ENCODE results near the gene GNAL.

Gene GNAL

DNA sequence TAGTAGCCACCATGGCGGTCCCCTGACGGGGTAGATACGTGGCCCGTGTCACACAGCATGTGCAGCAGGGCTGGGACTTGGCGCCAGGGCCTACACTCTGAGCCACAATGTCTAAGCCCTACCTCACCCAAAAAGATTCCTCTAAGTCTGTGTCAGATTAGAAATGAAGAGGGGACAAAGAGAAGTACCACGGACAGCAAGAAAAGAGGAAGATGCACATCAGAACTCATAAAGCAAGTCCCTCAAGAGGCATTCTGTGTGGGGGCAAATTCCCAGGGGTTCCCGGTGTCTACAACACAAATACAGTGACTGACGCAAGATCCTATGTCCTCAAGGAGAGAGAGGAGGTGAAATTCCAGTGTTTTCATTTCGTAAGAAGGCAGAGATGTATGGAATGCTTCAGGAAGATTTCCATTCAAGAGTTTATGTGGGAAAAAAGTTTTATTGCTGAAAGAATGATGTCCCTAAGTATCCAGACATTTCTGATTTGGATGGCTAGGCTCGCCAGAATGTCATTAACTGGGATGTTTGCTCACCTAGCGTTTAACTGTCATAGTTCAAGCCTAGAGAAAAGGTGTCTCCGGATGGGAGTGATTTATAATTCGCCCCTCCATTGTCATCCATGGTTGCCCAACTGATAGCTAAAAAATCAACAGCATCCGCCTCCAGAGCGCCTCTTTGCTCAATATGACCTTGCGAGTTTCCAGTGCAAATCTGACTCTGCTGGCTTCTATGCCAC is 86.5 kb downstream of the GNAL start:
- no peak for DNase-seq

DNA sequence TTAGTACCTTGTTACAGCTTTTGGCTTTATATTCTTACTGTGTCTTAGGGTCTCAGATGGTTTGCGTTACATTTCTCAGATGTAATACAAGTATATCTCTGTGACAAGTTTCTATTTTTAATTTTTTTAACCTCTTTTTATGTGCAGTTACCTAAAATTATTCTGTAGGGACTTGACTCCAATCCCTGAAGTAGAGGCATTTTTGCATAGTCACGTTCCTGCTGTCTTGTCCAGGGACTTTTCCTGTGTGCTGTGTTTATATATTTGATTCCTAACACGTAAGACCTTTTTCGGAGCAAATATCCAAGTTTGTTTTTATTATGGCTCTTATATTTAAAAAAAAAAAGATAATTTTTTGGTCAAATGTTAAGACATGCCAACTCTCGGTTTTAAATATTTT is 91.0 kb downstream of the GNAL start:
- no peak for DNase-seq

DNA sequence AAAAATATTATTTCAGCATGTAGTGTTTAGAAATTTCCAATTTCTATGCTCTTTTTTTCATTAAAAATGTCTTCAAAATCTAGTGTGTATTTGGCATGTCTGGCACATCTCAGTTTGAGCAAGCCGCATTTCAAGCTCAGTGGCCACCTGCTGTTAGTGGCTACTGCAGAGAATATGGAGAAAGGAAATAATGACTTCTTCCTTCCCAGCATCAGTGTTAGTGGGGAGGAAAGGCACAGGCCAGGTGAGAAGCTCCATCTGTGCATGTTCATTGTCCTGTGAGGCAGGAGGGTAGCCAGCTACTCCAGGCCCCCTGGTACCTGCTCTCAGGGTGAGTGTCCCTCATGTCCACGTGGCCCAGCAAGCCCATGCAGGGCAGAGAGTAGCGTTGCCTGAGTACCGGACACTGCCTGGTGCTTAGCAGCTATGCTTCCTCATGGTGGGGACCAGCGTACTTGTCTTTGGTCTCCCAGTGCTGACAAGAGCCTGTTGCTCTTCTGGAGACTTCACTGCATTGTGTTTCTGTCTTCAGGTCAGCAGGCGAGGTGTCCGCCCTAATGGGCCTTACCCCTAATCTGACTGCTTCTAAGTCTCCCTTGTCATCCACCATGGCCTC is 94.8 kb downstream of the GNAL start:
- DNase-seq = no peak

DNA sequence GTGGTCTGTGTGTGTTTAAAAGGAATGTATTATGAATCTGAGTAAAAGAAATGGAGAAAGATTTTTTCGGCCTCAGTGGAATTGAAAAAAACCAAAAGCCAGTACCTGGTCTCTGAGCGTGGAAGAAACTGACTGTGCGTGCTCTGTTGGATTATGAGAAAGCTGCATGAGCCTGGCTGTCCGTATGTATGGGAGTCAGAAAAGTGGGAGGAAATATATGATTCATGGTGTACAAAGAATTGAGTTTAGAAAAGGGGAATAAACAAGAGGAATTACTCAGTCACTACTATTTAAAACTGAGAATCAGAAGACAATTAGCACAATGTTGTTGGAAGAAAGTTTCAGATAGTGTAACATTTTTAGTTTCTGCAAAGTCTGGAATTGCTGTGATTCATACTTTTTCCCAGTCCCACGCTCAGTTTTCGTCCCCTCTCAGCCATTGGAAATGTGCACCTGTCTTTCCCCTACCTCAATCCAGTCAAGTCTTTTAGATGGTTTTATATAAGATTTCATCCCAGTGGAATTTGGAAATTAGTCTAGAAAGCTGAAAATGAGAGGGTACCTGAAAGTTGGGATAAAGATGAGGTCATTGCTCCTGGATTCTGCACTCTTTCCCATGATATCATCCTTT is 95.7 kb downstream of the GNAL start:
- no peak for DNase-seq

DNA sequence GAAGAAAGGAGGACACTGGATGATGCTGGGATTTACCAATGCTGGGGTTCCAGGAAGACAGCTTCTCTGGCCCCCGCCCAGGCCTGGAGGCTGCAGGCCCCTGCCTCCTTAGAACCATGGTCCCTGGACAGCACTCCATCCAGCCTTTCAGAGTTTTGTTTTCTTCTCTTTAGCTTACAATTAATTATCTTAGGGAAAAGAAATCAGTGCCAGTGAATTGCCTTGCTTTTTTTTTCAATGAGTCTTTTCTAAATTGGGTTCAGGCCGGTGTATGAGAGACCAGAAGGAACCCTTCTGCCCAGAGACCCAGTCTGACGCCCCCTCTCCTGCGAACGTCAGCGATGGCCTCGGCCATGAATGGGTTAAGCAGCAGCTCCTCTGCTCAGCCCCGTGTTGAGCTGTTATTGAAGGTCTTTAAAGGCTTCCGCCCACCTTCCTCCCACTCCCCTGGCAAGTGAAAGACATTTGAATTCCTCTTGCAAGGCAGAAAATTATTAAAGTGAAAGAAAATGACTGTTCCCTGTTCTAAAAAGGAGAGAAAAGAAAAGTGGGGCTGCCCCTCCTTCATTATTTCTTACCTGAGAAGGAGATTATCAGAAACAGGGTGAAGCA is 96.5 kb downstream of the GNAL start:
- DNase-seq = no peak

DNA sequence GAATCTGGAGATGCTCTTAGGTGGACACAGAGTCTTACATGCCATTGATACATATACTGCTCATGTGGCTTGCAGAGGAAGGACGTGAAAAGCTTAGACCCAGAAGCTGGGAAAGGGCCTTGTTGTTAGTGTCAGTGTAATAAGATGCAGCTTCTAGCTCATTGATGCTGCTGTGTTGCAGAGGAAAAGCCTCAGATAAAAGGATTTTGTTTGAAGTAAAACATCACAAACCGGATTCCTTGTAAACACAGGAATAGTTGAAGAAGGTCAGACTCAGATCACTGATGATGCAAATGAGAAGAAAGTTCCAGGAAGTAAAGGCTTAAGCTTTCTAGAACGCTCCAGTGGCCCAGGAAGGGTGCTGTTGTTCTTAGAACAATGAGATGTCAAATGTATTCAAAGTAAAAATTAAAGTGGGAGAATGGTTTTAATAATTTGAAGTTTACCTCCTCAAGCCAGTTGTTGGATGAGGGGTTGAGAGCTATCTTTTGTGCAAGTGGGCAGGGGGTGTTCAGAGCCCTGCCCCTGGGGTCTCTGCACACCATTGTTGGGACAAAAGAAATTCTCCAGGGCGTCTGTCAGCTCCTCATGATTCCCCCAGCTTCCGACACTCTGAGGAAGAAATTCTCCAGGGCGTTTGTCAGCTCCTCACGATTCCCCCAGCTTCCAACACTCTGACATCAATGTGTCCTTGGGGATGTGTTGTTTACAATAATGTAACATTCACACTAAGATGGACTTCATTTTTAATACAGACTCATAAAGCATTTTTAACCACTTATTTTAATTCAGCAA is 100.8 kb downstream of the GNAL start:
- DNase-seq = no peak

DNA sequence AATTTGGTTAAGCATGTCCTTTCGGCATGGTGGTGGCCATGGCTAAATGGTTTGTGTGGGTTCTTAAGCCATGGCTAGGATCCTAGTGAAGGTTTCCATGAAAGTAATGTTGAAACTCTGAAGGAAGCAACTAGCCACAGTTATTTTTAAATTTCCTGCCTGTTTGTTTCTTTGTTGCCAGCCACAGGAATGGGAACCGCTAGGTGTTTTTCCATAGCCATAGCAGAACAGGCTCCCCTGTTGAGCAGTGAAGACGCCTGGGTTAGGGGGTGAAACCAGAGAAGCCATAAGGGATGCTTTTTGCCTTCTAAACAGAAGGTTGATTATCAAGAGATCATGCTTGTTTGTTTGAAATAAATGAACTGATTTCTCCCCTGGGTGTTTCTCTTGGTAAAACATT is 102.1 kb downstream of the GNAL start:
- no peak for DNase-seq

DNA sequence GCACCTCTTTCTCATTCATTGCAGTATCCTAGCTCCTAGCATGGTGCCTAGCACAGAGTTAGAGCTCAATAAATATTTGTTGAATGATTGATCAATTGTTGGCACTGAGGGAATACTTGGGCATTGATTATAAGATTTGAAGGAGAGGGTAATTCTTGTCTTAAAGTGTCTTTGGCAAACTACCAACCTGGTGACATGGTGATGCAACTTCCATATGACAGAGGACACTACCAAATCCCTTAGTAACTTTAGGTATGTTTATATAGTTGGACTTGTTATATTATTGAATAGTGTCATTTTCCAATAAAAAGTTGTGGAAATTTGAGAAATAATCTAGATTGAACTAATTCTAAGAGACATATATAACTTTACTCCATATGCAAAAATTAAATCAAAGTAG is 103.6 kb downstream of the GNAL start:
- no peak for DNase-seq

DNA sequence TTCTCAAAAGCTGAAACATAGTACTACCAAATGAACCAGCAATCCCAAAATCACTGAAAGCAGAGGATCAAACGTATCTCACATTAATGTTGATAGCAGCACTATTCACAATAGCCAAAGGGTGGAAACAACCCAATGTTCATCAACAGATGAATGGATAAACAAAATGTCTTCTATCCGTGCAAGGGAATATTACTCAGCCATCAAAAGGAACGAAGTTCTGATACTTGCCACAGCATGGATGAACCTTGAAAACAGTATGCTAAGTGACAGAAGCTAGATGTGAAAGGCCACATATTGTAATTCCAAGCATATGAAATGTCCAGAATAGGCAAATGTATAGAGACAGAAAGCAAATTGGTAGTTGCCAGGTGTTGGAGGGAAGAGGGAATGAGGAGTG is 105.1 kb downstream of the GNAL start:
- no peak for DNase-seq

DNA sequence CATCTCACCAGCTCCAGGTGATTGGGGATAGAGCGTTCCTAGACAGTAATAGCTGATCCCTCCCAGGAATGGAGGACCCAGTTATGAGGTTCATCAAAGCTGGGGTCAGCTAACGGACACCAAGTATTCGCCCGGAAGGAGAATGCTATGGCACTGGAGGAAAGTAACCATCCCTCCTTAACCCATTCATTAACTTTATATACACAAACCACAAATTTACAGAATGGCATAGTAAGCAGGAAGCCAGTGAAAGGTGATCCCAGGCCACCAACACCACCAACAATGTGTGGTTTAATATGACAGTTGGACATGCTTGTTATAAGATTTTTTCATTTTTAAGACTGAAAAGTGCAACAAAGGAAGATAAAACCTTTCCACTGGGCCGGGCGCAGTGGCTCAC is 106.9 kb downstream of the GNAL start:
- no peak for DNase-seq

DNA sequence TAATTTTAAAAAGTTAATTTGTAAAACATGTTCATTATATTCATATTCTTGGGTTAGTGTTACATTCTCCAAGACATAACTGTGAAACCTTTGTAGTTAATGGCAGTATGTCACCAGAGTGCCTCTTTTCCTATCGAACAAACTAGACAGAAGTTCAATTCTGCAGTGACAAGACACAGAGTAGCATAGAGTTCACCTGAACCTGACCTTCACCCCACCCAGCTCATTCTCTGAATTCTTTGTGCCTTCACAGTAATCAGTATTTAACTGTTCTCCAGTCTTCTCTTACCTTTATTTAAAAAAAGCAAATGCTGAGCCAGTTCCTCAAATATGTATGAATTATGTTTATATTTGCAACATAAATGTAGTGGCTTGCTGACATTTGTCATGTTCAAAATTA is 109.2 kb downstream of the GNAL start:
- DNase-seq = no peak

DNA sequence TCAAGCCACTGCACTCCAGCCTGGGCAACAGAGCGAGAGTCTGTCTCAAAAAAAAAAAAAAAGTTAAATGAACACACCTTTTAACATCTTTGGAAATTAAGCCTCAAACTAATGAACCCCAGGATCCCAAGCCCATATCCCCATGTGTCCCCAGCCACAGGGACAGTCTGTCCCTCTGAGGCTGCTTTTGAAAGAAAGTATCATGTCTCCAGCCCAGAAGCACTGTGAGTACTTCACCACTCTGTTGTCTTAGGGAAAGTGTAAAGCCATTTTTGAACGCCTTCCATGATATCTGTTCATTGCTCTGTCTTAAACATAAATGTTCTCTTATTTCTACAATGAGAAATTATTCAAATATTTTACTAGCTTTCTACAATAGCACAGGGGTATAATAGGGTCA is 110.0 kb downstream of the GNAL start:
- DNase-seq = no peak

DNA sequence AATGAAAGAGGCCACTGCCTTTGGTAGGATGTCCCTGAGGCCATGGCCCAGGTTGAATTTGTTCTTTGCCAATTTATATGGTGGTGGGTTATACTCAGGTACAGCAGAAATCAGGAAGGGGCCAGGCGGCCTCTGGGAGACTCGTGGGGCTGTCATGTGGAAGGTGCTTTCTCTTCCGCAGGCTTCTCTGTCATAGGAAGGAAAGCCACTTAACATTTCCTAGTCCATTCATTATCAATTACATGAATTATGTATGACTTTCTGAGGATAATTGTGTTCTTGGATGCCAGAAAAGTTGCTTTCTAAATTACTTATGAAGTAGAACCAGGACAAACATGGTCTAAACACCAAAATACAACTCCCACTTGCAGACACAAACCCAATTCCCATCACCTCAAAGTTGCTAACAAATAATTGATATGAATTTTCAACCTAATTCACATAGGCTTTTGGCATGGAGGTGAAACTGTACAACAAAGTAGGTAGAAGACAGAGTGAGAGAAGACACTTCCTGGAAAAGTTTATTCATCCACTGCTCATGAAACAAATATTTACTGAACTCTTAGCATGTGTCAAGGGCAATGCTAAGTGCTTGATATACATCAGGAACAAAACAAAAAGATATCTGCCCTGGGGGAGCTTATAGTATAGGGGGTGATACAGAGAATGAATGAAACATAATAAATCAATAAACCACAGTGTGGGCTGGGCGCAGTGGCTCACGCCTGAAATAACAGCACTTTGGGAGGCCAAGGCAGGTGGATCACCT is 111.7 kb downstream of the GNAL start:
- DNase-seq = no peak

DNA sequence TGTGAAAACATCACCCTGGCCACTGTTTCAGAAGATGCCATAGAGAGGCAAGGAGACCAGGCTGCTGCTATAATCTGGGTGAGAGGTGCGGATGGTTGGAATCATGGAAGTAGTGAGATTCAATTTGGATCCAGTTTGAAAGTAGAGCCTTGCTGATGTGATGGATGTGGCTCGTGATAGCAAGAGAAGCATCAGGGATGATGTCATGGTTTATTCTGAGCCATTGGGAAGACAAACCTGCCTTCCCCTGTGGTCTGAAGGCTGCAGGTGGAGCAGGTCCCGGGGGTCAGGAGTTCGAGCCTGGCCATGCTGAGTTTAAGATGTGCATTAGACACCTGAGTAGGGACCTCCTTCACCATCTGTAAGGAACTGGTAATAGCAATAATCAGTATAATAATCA is 112.5 kb downstream of the GNAL start:
- DNase-seq = no peak

DNA sequence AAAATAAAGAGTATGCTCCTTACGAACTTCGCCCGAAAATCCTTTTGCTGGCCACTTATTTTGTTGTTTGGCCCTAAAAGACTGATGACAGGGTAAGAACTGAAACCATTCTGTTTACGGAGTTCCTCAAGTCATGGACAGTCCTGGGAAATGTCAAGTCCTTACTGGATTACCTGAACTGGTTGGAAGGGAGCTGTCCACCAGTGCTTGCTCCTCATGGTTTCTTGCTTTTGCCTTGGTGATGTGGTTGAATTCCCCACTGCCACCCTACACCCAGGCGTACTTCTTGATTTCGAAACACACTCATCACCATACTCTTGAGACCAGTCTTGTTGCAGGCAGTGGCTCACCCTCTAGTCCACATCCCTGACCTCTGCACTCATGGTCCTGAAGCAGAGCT is 113.1 kb downstream of the GNAL start:
- DNase-seq = no peak

DNA sequence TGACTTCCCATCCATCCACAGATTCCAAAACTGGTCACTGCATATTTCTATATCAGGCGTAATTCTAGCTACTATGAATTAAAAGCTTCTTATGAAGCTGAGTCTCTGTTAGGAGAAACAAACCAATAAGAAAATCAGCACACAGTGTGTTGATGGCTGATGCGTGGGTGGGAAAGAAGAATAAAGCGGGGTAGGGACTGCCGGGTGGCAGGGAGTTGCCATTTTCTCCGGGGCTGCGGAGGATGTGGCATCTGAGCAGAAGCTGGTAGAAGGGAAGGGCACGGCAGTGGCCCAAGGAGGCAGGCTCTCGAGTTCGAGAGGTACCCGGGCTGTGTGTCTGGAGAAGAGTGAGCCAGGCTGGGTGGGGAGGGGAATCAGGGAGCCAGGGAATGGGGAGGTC is 113.5 kb downstream of the GNAL start:
- no peak for DNase-seq

DNA sequence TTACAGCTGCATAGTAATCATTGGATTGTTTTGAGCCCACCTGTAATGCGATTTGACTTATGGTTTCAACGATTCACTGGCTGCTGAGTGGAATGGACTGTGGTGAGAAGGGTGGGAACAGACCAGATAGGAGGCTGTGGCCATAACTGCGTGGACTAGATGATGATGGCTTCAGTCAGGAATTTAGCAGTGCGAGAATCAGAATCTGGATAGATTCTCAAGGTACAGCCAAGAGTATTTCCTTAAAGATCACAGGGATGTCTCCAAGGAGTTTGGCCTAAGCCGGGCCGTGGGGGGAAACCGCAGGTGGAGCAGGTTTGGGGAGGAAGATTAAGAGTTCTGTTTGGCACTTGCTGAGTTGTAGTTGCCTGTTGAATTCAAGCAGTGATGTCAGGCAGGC is 118.2 kb downstream of the GNAL start:
- no peak for DNase-seq

DNA sequence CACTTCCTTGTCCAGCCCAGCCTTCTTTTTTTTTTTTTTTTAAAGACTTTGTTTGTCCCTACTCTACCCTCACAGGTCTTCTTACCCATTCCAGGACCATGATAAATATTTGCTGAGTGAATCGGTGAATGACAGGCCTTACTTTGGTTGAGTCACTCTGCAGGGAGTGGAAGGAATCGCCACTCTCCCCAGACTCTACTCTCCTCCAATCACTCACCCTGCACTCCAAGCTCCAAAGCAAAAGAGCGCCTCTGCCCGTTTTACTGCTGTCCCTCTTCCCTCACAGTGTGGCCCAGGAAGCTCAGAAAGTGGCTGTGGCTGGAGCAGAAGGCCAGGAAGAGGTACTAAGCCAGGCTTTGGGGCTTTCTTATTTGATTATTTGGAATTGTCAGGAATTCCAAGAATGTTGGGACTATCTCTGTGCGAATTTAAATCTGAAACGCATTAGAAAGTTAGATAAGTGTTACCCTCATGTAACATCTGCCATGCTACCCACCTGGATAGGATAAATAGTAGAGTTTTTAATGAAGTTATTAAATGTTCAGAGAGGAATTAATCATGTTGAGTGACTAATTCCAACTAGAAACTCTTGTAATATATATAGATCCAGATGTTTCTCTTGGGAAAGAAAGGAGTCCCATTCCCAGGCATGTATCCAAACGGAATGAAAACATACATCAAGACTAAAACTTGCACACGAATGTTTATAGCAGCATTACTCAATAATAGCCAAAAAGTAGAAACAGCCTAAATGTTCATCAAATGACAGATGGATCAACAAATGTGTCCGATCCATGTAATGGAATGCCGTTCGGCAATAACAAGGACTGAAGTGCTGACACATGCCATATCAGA is 119.2 kb downstream of the GNAL start:
- no peak for DNase-seq

DNA sequence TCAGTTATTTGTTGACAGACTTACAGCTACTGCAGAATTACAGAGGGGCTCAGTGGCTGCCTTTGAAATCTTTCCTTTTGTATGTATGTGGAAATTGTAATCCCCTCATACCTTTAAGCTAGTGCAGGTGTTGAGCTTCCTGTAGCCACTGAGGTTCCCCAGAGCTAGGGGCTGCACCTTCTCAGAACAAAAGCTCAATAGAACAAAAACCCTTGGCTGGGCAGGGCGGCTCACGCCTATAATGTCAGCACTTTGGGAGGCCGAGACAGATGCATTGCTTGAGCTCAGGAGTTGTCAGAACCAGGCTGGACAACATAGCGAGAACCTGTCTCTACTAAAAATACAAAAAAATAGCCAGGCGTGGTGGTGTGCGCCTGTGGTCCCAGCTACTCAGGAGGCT is 120.8 kb downstream of the GNAL start:
- no peak for DNase-seq

DNA sequence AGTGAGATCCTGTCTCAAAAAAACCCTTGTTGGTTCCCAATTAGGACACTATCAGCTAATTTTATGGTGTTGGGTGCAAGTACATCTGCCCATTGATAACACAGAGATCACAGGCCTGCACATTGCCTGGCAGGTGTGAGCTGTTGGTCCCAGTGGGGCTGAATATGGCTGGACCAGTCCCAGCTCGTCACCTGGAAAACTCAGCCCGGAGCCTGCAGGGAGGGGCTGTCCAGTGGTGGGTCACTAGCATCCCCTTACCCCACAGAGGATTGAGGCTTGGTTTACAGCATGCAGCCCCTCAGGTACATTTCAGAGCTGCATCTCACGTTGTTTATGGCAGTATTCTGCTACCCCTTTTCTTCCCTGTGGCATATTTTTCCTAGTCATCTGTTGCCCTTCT is 121.3 kb downstream of the GNAL start:
- DNase-seq = no peak

DNA sequence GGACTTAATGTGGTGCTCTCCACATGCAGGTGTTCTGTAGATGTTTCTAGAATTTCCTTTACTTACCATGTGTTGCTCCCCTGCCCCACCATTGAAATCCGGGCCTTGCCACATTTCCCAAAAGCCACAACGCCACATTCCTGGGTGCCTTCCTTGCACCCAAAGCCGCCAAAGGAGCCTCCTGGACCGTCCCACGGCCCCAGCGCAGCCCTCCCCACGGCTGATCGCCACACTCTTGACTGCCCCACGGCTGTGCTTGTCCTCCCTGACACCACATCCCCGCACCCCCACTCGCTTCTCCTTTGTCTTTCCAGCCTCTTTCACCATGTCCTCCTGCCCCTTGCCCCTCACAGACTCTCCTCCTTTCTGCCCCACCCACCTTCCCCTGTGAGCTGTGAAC is 121.9 kb downstream of the GNAL start:
- no peak for DNase-seq

DNA sequence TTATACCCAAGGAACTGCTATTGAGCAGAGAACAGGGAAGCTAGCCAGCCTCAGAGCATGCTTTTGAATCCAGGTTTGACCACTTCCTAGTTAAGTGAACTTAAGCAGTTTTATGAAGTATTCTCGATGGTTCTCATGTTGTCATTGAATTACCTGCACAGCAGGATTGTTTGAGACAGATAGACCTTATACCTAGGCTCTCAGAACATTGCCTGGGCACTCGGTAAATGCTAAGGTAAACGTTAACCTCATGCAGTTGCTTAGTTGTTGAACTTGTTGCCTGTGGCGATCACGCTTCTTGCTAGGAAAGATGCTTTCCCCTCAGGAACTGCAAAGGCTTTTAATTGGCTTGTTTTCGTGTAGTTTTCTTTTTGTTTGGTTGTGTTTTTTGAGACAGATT is 128.2 kb downstream of the GNAL start:
- DNase-seq = no peak
